Right cardiac atrium (tissue), 5 donors: ENCODE results near the gene ARRDC4. TPM values are rescaled to one million over a fixed set of nuclear protein-coding genes. Genes with fewer than 3 reads are reported as not detected.

Experiments used
- ATAC-seq, 2 donors: fragments of 200-7000 bp; cut with Tn5 transposase; one replicate each; pipeline versions ENCODE4 v1.8.0 to v1.9.1; 2020; ENCODE audit warnings: moderate library complexity in 2 of 2, mild to moderate bottlenecking in 1 of 2
- DNase-seq, 3 donors: peaks; one replicate each; pipeline ENCODE4 v3.0.0-alpha.2; 2020
- H3K27ac ChIP-seq: one replicate; pipeline ENCODE4 v1.5.1; 2013; ENCODE audit warnings: mild to moderate bottlenecking, low read length, control low read depth, moderate library complexity
- H3K27me3 ChIP-seq: one replicate; pipeline ENCODE4 v1.6.1; 2013; ENCODE audit not compliant: control insufficient read depth, insufficient read depth
- H3K4me1 ChIP-seq: one replicate; pipeline ENCODE4 v1.6.1; 2013; ENCODE audit warnings: low read length; ENCODE audit not compliant: control insufficient read depth, insufficient read depth
- H3K4me3 ChIP-seq: one replicate; pipeline ENCODE4 v1.5.1; 2013; ENCODE audit warnings: low read length, control low read depth
- H3K9me3 ChIP-seq: one replicate; pipeline ENCODE4 v1.6.1; 2013; ENCODE audit warnings: low read length; ENCODE audit not compliant: control insufficient read depth
- WGBS: extraction: QIAGEN DNeasy Blood & Tissue Kit; methylation state at CpG from one replicate; pipeline ENCODE4 v1.1.7; 2013; 5-methylcytosine and 5-hydroxymethylcytosine counted together
- intact Hi-C, 4 donors: fragments of 100-400 bp; cut with DNase I; formaldehyde crosslinking; loops; one replicate each; pipeline versions ENCODE4 v1.11.0 to v1.14.0; 2022 to 2023
- polyA plus RNA-seq: library from polyadenylated mRNA; stranded (reverse); fragments of 200-250 nt; gene quantifications from one replicate; pipeline ENCODE4 v1.2.3, GENCODE V29; 2013
- total RNA-seq, 4 donors: library from RNA; stranded (reverse); fragmentation: NEBNext Ultra II Directional; extraction: Animal tissue kit (Norgen Biotek cat#: 25700); gene quantifications; one replicate each; pipeline ENCODE4 v1.2.1, GENCODE V29; 2021
- donor health status: healthy with polysubstance abuse.
- donor health status: DM: no; HTN: yes; CAD: no.
- donor health status: DM: no; HTN: no; CAD: no.
- donor health status: DM: no; HTN: yes; CAD: no; lungs with severe emphysema.
- donor health status: DM: yes; HTN: yes; CAD: no.

The ARRDC4 gene
- total and polyA plus RNA-seq, 5 donors, result 21.8 to 26.6 (median 22.1) TPM

- Histone ChIP-seq H3K27me3 (no peaks in the 10 kb centered on the region), H3K4me3 (no peak overlapping the region), H3K4me1 (no peaks in the 10 kb centered on the region), H3K9me3 (no peaks in the 10 kb centered on the region), H3K27ac (no peak overlapping the region)
- ATAC-seq (no peak), DNase-seq (no peak)
- intact Hi-C loops, result loop anchor here in 1 of 4 donors (5.0 kb wide), 1 partner anchor 78 kb away; no protein-coding TSS in a partner anchor
- 41% methylated on average over 10 of the region's 10 CpGs for WGBS
These were observed 15.8 kb upstream of the ARRDC4 start for GRCh38 chr15:97944724-97945123.

- no peaks in the 10 kb centered on the region for H3K4me1 ChIP-seq
- no peaks in the 10 kb centered on the region for H3K27me3 ChIP-seq
- ATAC-seq (no peak), DNase-seq (no peak)
- intact Hi-C loops, result no loop called here
- no peak overlapping the region for H3K4me3 ChIP-seq
- WGBS, result 83% methylated on average over 14 of the region's 14 CpGs
- H3K9me3 ChIP-seq, result no peaks in the 10 kb centered on the region
- no peak overlapping the region for H3K27ac ChIP-seq
These were observed 12.8 kb upstream of the ARRDC4 start for GRCh38 chr15:97947465-97948260.

- DNase-seq (no peak), ATAC-seq (no peak)
- intact Hi-C loops, result no loop called here
- Histone ChIP-seq H3K4me1 (no peaks in the 10 kb centered on the region), H3K9me3 (no peaks in the 10 kb centered on the region), H3K4me3 (no peak overlapping the region), H3K27me3 (no peaks in the 10 kb centered on the region), H3K27ac (no peak overlapping the region)
- 69% methylated on average over 6 of the region's 6 CpGs for WGBS
These were observed 7.2 kb upstream of the ARRDC4 start for GRCh38 chr15:97953254-97953653.

GRCh38 chr15:97953748-97954147, 6.8 kb upstream of the ARRDC4 start:
- WGBS, result 91% methylated on average over 8 of the region's 8 CpGs
- H3K27me3 ChIP-seq, result no peaks in the 10 kb centered on the region
- H3K9me3 ChIP-seq, result no peaks in the 10 kb centered on the region
- no peak for DNase-seq
- no peak overlapping the region for H3K4me3 ChIP-seq
- no peak overlapping the region for H3K27ac ChIP-seq
- intact Hi-C loops, result no loop called here
- H3K4me1 ChIP-seq, result no peaks in the 10 kb centered on the region
- no peak for ATAC-seq

- Histone ChIP-seq H3K9me3 (no peaks in the 10 kb centered on the region), H3K27me3 (no peaks in the 10 kb centered on the region), H3K27ac (no peak overlapping the region), H3K4me1 (no peaks in the 10 kb centered on the region), H3K4me3 (no peak overlapping the region)
- intact Hi-C loops, result no loop called here
- WGBS, result 77% methylated on average over 2 of the region's 2 CpGs
- no peak for DNase-seq
- ATAC-seq, result no peak
These were observed 5.5 kb upstream of the ARRDC4 start for GRCh38 chr15:97955035-97955434.

GRCh38 chr15:97955529-97955928, 5.0 kb upstream of the ARRDC4 start:
- 87% methylated on average over 4 of the region's 4 CpGs for WGBS
- H3K27me3 ChIP-seq, result no peaks in the 10 kb centered on the region
- intact Hi-C loops, result no loop called here

GRCh38 chr15:97959724-97960363, 659 bp upstream of the ARRDC4 start:
- H3K27ac ChIP-seq, result peak overlapping the region; percentile 25
- peak overlapping the region; percentile 53 for H3K4me3 ChIP-seq
- H3K4me1 ChIP-seq, result peaks cover 2% of the 10 kb centered on the region
- H3K9me3 ChIP-seq, result no peaks in the 10 kb centered on the region
- intact Hi-C loops, result no loop called here
- WGBS, result 2% methylated on average over 19 of the region's 19 CpGs
- ATAC-seq (no peak), DNase-seq (no peak)
- no peaks in the 10 kb centered on the region for H3K27me3 ChIP-seq

More at GRCh38 chr15:97955529-97955928, 5.0 kb upstream of the ARRDC4 start:
- H3K27ac ChIP-seq, result no peak overlapping the region
- DNase-seq (no peak), ATAC-seq (no peak)
- no peaks in the 10 kb centered on the region for H3K9me3 ChIP-seq
- H3K4me3 ChIP-seq, result no peak overlapping the region
- no peaks in the 10 kb centered on the region for H3K4me1 ChIP-seq

- Histone ChIP-seq H3K9me3 (no peaks in the 10 kb centered on the region), H3K4me1 (peaks cover 2% of the 10 kb centered on the region), H3K4me3 (peak overlapping the region; percentile 92), H3K27ac (peak overlapping the region; percentile 91), H3K27me3 (no peaks in the 10 kb centered on the region)
- peak; percentile 1 to 6 for ATAC-seq
- 4% methylated on average over 48 of the region's 48 CpGs for WGBS
- DNase-seq, result peak; percentile 65 to 84 (median 82)
- intact Hi-C loops, result no loop called here
These were observed 808 bp downstream of the ARRDC4 start for GRCh38 chr15:97961067-97961954.

- no peak overlapping the region for H3K27ac ChIP-seq
These were observed 1.8 kb downstream of the ARRDC4 start for GRCh38 chr15:97962263-97962662.

GRCh38 chr15:97963779-97964178, 3.3 kb downstream of the ARRDC4 start:
- intact Hi-C loops, result no loop called here
- no peaks in the 10 kb centered on the region for H3K27me3 ChIP-seq
- no peak for ATAC-seq

More at GRCh38 chr15:97962263-97962662, 1.8 kb downstream of the ARRDC4 start:
- H3K27me3 ChIP-seq, result no peaks in the 10 kb centered on the region
- WGBS, result 86% methylated on average over 2 of the region's 2 CpGs
- H3K4me1 ChIP-seq, result peaks cover 2% of the 10 kb centered on the region
- H3K4me3 ChIP-seq, result peak overlapping the region; percentile 92
- DNase-seq, result no peak
- no peaks in the 10 kb centered on the region for H3K9me3 ChIP-seq
- intact Hi-C loops, result no loop called here
- ATAC-seq, result no peak

GRCh38 chr15:97966246-97966645, 5.7 kb downstream of the ARRDC4 start:
- peaks cover 2% of the 10 kb centered on the region for H3K4me1 ChIP-seq
- no peak for ATAC-seq
- intact Hi-C loops, result no loop called here
- no peak for DNase-seq
- H3K27ac ChIP-seq, result no peak overlapping the region
- H3K4me3 ChIP-seq, result no peak overlapping the region
- no peaks in the 10 kb centered on the region for H3K9me3 ChIP-seq
- H3K27me3 ChIP-seq, result no peaks in the 10 kb centered on the region
- 51% methylated on average over 2 of the region's 2 CpGs for WGBS

More at GRCh38 chr15:97963779-97964178, 3.3 kb downstream of the ARRDC4 start:
- H3K27ac ChIP-seq, result no peak overlapping the region
- H3K9me3 ChIP-seq, result no peaks in the 10 kb centered on the region
- H3K4me1 ChIP-seq, result peaks cover 2% of the 10 kb centered on the region
- no peak for DNase-seq
- H3K4me3 ChIP-seq, result no peak overlapping the region
- WGBS, result 61% methylated on average over 4 of the region's 4 CpGs
